Measurements from ENCODE around the gene COA1.

DNA sequence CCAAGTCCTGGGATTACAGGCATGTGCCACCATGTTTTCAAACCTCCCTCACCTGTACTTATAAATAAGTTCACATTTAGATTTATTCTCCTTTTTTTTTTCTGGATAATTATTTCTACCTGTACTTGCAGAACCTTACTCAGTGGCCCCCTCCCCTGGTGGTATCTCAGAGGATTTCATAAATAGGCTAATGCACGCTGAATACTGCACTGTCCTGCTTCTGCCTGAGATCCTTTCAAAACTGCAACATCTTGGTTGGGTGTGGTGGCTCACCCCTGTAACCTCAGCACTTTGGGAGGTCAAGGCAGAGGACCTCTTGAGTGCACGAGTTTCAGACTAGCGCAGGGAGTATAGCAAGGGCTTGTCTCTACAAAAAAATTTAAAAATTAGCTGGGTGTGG lies 24.5 kb upstream of the COA1 start:
- TF ChIP-seq CTCF (optimal IDR thresholded peaks at IDR 0.05 in 1 of 3, IDR thresholded peaks at IDR 0.05 in 1 of 3, conservative IDR thresholded peaks at IDR 0.05 in 1 of 3; ENCODE audit: extremely low read depth in 1 of 3, insufficient read depth in 2 of 3, low read length in 3 of 3) (no peak), EZH2 (IDR thresholded peaks at IDR 0.05; ENCODE audit: low read length) (no peak)
